ENCODE data around the gene ATP6V1D. TPM values are rescaled to one million over a fixed set of nuclear protein-coding genes. Genes with fewer than 3 reads are reported as not detected.
"Not testable (repeated sequence)": the region's sequence is repeated elsewhere in the genome, so short reads cannot be mapped to it uniquely, and the experiment has no call there.

Gene ATP6V1D
- 100 to 1,000 TPM in 1 of 3 donors, 10 to 100 TPM in 2; 58.0 to 102 (median 75.2) TPM for total RNA-seq

DNA sequence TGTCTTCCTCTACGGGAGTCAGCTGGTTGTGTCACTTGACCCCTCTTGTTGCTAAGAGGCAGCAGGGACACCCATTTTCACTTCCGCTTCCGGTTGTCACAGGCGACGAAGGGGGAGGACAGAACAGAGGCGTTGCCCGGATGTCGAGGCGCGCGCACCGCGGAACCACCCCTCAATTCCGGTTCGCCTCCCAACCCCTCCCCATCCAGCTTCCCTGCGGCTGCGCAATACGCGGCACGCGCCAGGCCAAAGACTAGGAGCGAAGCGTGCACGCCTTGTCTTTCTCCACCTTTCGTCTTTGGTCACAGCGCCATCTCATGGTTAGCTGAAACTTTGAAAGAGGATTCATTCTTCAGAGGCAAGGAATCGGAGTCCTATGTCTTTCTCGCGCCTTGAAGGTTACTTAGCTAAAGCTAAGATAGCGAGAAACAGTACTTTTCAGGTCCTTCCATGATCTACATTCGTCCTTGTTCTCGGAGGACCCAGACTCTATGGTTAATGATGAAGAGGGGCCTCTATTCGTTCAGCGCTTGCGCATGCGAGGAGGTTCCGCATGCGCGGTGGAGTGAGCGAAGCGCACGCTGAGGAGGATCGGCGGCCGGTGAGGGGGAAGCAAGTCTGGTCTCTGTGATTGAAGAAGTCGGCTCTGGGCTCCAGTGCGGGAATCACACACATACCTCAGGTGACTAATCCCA, at the start of gene ATP6V1D, which contains the start of gene EIF2S1:
ATP6V1D (minus strand) TSS at position 30 of the 695 bp plus-strand sequence. CDS start 106 bp downstream, outside the sequence.
EIF2S1 (plus strand) TSS at position 554 of the 695 bp plus-strand sequence. CDS start 4,440 bp downstream, outside the sequence.
- intact Hi-C loops (cut with DNase I; ENCODE audit: low total_unique reads) = no loop called here
- Histone ChIP-seq H3K9me3 (no peaks in the 10 kb centered on the region), H3K27me3 (no peaks in the 10 kb centered on the region), H3K27ac (peak within 1 kb of the TSS; percentile 90 to 96), H3K36me3 (no peaks in the 10 kb centered on the region), H3K4me1 (peaks cover 3 to 12% of the 10 kb centered on the region in 2 donors), H3K4me3 (peak within 1 kb of the TSS; percentile 65 to 82 (median 80))
- TF ChIP-seq POLR2AphosphoS5 (IDR thresholded peaks at IDR 0.05) (peak; percentile 85 to 87 (median 87)), POLR2A (IDR thresholded peaks at IDR 0.05) (peak; percentile 79)
- TF ChIP-seq, protein P1, sequence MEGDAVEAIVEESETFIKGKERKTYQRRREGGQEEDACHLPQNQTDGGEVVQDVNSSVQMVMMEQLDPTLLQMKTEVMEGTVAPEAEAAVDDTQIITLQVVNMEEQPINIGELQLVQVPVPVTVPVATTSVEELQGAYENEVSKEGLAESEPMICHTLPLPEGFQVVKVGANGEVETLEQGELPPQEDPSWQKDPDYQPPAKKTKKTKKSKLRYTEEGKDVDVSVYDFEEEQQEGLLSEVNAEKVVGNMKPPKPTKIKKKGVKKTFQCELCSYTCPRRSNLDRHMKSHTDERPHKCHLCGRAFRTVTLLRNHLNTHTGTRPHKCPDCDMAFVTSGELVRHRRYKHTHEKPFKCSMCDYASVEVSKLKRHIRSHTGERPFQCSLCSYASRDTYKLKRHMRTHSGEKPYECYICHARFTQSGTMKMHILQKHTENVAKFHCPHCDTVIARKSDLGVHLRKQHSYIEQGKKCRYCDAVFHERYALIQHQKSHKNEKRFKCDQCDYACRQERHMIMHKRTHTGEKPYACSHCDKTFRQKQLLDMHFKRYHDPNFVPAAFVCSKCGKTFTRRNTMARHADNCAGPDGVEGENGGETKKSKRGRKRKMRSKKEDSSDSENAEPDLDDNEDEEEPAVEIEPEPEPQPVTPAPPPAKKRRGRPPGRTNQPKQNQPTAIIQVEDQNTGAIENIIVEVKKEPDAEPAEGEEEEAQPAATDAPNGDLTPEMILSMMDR (IDR thresholded peaks at IDR 0.05) = peak; percentile 83 to 99 (median 98)
- DNase-seq (ENCODE audit: low spot score in 2 of 2) = peak; percentile 99

DNA sequence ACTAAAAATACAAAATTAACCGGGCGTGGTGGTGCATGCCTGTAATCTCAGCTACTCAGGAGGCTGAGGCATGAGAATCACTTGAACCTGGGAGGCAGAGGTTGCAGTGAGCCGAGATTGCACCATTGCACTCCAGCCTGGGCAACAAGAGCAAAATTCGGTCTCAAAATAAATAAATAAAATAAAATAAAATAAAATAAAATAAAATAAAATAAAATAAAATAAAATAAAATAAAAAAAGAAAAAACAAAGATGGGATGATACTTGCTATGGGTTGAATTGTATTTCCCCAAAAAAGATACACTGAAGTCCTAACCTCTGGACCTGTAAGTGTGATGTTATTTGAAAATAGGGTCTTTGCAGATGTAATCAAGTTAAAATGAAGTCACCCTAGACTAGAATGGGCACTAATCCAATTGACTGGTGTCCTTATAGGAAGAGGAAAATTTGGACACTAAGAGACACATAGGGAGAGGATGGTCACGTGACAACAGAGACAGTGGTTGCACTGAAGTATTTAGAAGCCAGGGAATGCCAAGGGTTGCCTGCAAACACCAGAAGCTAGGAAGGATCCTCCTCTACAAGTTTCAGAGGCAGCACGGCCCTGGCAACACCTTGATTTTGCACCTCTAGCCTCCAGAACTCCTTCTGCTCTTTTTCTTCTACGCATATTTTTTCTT, 48.7 kb upstream of the ATP6V1D start:
- H3K9me3 ChIP-seq; DNase-seq (ENCODE audit: low spot score in 2 of 2); H3K27me3 ChIP-seq; H3K4me1 ChIP-seq; H3K27ac ChIP-seq; H3K36me3 ChIP-seq; H3K4me3 ChIP-seq; intact Hi-C loops (cut with DNase I; ENCODE audit: low total_unique reads): not testable (repeated sequence)

DNA sequence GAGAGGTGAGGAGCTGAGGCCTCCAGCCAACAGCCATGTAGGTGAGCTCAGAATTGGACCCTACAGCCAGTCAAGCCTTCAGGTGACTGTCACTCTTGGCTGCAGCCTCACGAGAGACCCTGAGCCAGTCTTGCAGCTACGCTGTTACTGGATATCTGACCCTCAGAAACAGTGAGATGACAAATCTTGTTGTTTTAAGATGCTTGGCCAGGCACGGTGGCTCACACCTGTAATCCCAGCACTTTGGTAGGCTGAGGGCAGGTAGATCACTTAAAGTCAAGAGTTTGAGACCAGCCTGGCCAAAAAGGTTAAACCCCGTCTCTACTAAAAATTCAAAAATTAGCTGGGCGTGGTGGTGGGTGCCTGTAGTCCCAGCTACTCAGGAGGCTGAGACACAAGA, 46.2 kb upstream of the ATP6V1D start:
- Histone ChIP-seq H3K27me3 (no peaks in the 10 kb centered on the region), H3K4me3 (no peak overlapping the region), H3K27ac (no peak overlapping the region), H3K9me3 (no peaks in the 10 kb centered on the region), H3K36me3 (no peaks in the 10 kb centered on the region), H3K4me1 (no peaks in the 10 kb centered on the region)
- no peak for DNase-seq (ENCODE audit: low spot score in 2 of 2)
- intact Hi-C loops (cut with DNase I; ENCODE audit: low total_unique reads) = no loop called here
- TF ChIP-seq POLR2AphosphoS5 (IDR thresholded peaks at IDR 0.05) = no peak
- no peak for TF ChIP-seq POLR2A (IDR thresholded peaks at IDR 0.05)
- TF ChIP-seq, protein P1 (IDR thresholded peaks at IDR 0.05) = no peak

DNA sequence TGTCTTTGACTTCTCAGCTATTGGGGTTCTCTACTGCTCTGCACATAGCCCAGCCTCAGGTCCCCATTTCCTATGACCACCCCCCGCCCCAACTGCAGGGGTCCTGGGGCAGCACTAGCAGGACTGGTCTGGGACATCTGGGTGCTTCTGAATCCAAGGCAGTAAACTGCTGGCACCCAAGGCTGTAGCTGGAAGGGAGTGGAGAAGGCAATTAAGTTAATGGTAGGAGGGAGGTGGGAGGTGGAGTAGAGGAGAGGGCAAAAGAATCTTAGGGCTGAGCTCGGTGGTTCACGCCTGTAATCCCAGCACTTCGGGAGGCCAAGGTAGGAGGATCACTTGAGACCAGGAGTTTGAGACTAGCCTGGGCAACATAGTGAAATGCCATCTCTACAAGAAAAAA, 40.8 kb upstream of the ATP6V1D start:
- intact Hi-C loops (cut with DNase I; ENCODE audit: low total_unique reads) = no loop called here
- no peaks in the 10 kb centered on the region for H3K9me3 ChIP-seq
- H3K27me3 ChIP-seq = no peaks in the 10 kb centered on the region
- H3K4me3 ChIP-seq = no peak overlapping the region
- H3K36me3 ChIP-seq = no peaks in the 10 kb centered on the region
- no peak overlapping the region for H3K27ac ChIP-seq
- DNase-seq (ENCODE audit: low spot score in 2 of 2) = no peak
- H3K4me1 ChIP-seq = no peaks in the 10 kb centered on the region
- TF ChIP-seq, protein P1 (IDR thresholded peaks at IDR 0.05) = no peak
- TF ChIP-seq POLR2A (IDR thresholded peaks at IDR 0.05) = no peak
- TF ChIP-seq POLR2AphosphoS5 (IDR thresholded peaks at IDR 0.05) = no peak

DNA sequence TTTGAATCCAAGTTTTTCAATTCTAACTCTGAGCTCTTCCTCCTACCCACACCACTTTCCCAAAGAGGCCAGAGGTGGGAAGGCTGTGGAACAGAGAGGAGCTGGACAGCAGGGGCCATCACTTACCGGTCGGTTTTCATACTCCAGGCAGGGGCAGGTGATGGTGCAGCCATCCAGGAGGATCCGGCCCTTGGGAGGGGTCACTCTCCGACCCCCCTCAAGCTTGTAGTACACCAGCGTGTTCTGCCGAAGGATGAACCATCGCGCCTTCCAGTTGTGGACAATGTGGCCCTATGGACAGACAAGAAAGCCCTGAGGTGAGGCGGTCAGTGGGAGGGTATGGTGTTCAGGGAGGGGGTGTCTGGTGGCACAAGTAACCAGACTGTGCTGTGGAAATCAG, 37.9 kb upstream of the ATP6V1D start:
- H3K4me1 ChIP-seq = no peaks in the 10 kb centered on the region

More for the DNA sequence above, 37.9 kb upstream of the ATP6V1D start:
- Histone ChIP-seq H3K27ac (no peak overlapping the region), H3K4me3 (no peak overlapping the region), H3K36me3 (no peaks in the 10 kb centered on the region), H3K27me3 (no peaks in the 10 kb centered on the region), H3K9me3 (no peaks in the 10 kb centered on the region)
- intact Hi-C loops (cut with DNase I; ENCODE audit: low total_unique reads) = no loop called here
- TF ChIP-seq, protein P1 (IDR thresholded peaks at IDR 0.05) = no peak
- TF ChIP-seq POLR2AphosphoS5 (IDR thresholded peaks at IDR 0.05) (no peak), POLR2A (IDR thresholded peaks at IDR 0.05) (no peak)
- no peak for DNase-seq (ENCODE audit: low spot score in 2 of 2)
